CD14-positive monocyte (primary cell): Measurements from ENCODE around the gene GPC5. TPM values are rescaled to one million over a fixed set of nuclear protein-coding genes. Genes with fewer than 3 reads are reported as not detected.

Experiments used
- DNase-seq, 3 donors: peaks; one replicate each; pipeline ENCODE4 v3.0.0-alpha.2; 2011 to 2022
- H2AFZ ChIP-seq: 2 replicates; pipeline ENCODE4 v1.6.0; 2012; ENCODE audit warnings: mild to moderate bottlenecking, low read depth, low read length, inconsistent platforms; ENCODE audit not compliant: insufficient read depth, poor library complexity, severe bottlenecking
- H3K27ac ChIP-seq, 2 donors: 1 replicate in 1 of 2; 2 replicates in 1 of 2; pipeline ENCODE4 v1.5.1; 2012 to 2013; ENCODE audit warnings: low read length in 2 of 2, control low read depth in 1 of 2, inconsistent platforms in 1 of 2, low read depth in 1 of 2, mild to moderate bottlenecking in 1 of 2
- H3K27me3 ChIP-seq, 2 donors: one replicate each; pipeline versions ENCODE4 v1.6.0 to v1.6.1; 2011 to 2013; ENCODE audit warnings: low read length in 2 of 2; ENCODE audit not compliant: control insufficient read depth in 2 of 2, insufficient read depth in 2 of 2
- H3K36me3 ChIP-seq, 2 donors: replicated peaks in 1 of 2; 1 replicate in 1 of 2; 2 replicates in 1 of 2; pipeline versions ENCODE4 v1.5.1 to v1.6.1; 2012 to 2013; ENCODE audit warnings: low read length in 2 of 2, control low read depth in 1 of 2, inconsistent platforms in 1 of 2, mild to moderate bottlenecking in 1 of 2; ENCODE audit not compliant: insufficient read depth in 2 of 2, control insufficient read depth in 1 of 2
- H3K4me1 ChIP-seq, 2 donors: 1 replicate in 1 of 2; 2 replicates in 1 of 2; pipeline versions ENCODE4 v1.5.1 to v1.6.1; 2012 to 2013; ENCODE audit warnings: low read length in 2 of 2, control low read depth in 1 of 2, inconsistent platforms in 1 of 2, mild to moderate bottlenecking in 1 of 2, moderate library complexity in 1 of 2; ENCODE audit not compliant: insufficient read depth in 2 of 2, control insufficient read depth in 1 of 2
- H3K4me2 ChIP-seq: replicated peaks from 2 replicates; pipeline ENCODE3; 2012; ENCODE audit warnings: low read length, moderate library complexity, mild to moderate bottlenecking; ENCODE audit not compliant: poor library complexity, severe bottlenecking; ENCODE audit errors: extremely low read depth
- H3K4me3 ChIP-seq, 3 experiments: fragments of 200-600 bp in 1 of 3; sonication (generic) in 1 of 3; replicated peaks in 1 of 3; 1 replicate in 2 of 3; 2 replicates in 1 of 3; pipeline ENCODE4 v1.5.1; 2011 to 2013; ENCODE audit warnings: low read length in 3 of 3, mild to moderate bottlenecking in 3 of 3, control low read depth in 2 of 3, low read depth in 2 of 3, inconsistent platforms in 1 of 3, moderate library complexity in 1 of 3
- H3K79me2 ChIP-seq: 2 replicates; pipeline ENCODE4 v1.6.0; 2012; ENCODE audit warnings: mild to moderate bottlenecking, control low read depth, inconsistent platforms, low read length, moderate library complexity; ENCODE audit not compliant: insufficient read depth
- H3K9ac ChIP-seq: 2 replicates; pipeline ENCODE4 v1.6.0; 2017; ENCODE audit warnings: low read length, mild to moderate bottlenecking; ENCODE audit not compliant: insufficient read depth, poor library complexity, severe bottlenecking
- H3K9me3 ChIP-seq, 2 donors: replicated peaks in 1 of 2; 1 replicate in 1 of 2; 2 replicates in 1 of 2; pipeline versions ENCODE4 v1.5.1 to v1.6.1; 2012 to 2013; ENCODE audit warnings: low read length in 2 of 2, control low read depth in 1 of 2; ENCODE audit not compliant: control insufficient read depth in 1 of 2, insufficient read depth in 1 of 2
- H4K20me1 ChIP-seq: 2 replicates; pipeline ENCODE4 v1.6.0; 2012; ENCODE audit warnings: mild to moderate bottlenecking, low read length, control low read depth, moderate library complexity; ENCODE audit not compliant: insufficient read depth
- H3K27ac Mint-ChIP-seq, 7 donors: one replicate each; pipeline ENCODE4 v1.8.0; 2020; ENCODE audit warnings: mild to moderate bottlenecking in 7 of 7, mixed read lengths in 7 of 7, moderate library complexity in 6 of 7, inconsistent platforms in 2 of 7
- H3K27me3 Mint-ChIP-seq, 3 donors: one replicate each; pipeline ENCODE4 v1.8.0; 2021 to 2022; ENCODE audit warnings: low read depth in 3 of 3, mild to moderate bottlenecking in 3 of 3, mixed read lengths in 3 of 3, moderate library complexity in 3 of 3, inconsistent platforms in 1 of 3
- H3K36me3 Mint-ChIP-seq, 2 donors: one replicate each; pipeline ENCODE4 v1.8.0; 2020; ENCODE audit warnings: mixed read lengths in 2 of 2, inconsistent platforms in 1 of 2, mild to moderate bottlenecking in 1 of 2
- H3K4me1 Mint-ChIP-seq: one replicate; pipeline ENCODE4 v1.8.0; 2020; ENCODE audit warnings: mild to moderate bottlenecking, mixed read lengths
- H3K4me3 Mint-ChIP-seq, 2 donors: one replicate each; pipeline ENCODE4 v1.8.0; 2020; ENCODE audit warnings: mild to moderate bottlenecking in 2 of 2, mixed read lengths in 2 of 2, moderate library complexity in 1 of 2
- H3K9me3 Mint-ChIP-seq, 7 donors: one replicate each; pipeline ENCODE4 v1.8.0; 2020 to 2022; ENCODE audit warnings: mixed read lengths in 7 of 7, mild to moderate bottlenecking in 6 of 7, moderate library complexity in 6 of 7, inconsistent platforms in 2 of 7
- WGBS: methylation state at CpG from one replicate; pipeline ENCODE4 v1.1.5; 2013; ENCODE audit warnings: missing lambda C conversion rate; ENCODE audit not compliant: insufficient coverage; 5-methylcytosine and 5-hydroxymethylcytosine counted together
- intact Hi-C, 2 donors: fragments of 100-400 bp; cut with micrococcal nuclease; formaldehyde crosslinking; loops; one replicate each; pipeline versions ENCODE4 v1.15.0 to v1.15.1; 2023
- polyA plus RNA-seq, 3 donors: library from polyadenylated mRNA; depleted of rRNA in 1 of 3; unstranded in 2 of 3; stranded (reverse) in 1 of 3; fragments of 300-500 nt in 2 of 3; fragments of >200 nt in 1 of 3; fragmentation: Illumina TruSeq in 2 of 3; gene quantifications; 1 replicate in 2 of 3; 2 replicates in 1 of 3; pipeline ENCODE4 v1.2.3, GENCODE V29; 2012 to 2021
- TF ChIP-seq, protein P1 (sequence below): fragments of 200-600 bp; IDR thresholded peaks from one replicate; pipeline ENCODE4 v1.8.0; 2022; ENCODE audit warnings: antibody characterized with exemption, mild to moderate bottlenecking

The GPC5 gene
- polyA plus RNA-seq, 3 donors, result not detected

GRCh38 chr13:92224052-92224821 is 825.8 kb downstream of the GPC5 start:
- H2AFZ ChIP-seq, result no peak overlapping the region
- intact Hi-C loops, result no loop called here
- WGBS, result 86% methylated on average over 1 of the region's 5 CpGs
- Mint-ChIP-seq H3K36me3 (no peaks in the 10 kb centered on the region), H3K27me3 (no peaks in the 10 kb centered on the region), H3K4me1 (peaks cover 2% of the 10 kb centered on the region), H3K27ac (no peak overlapping the region), H3K9me3 (peaks cover 0 to 8% (median 2%) of the 10 kb centered on the region in 7 donors), H3K4me3 (no peak overlapping the region)
- no peaks in the 10 kb centered on the region for H3K27me3 ChIP-seq
- H3K4me1 ChIP-seq, result no peaks in the 10 kb centered on the region
- H3K36me3 ChIP-seq, result no peaks in the 10 kb centered on the region
- TF ChIP-seq, protein P1, sequence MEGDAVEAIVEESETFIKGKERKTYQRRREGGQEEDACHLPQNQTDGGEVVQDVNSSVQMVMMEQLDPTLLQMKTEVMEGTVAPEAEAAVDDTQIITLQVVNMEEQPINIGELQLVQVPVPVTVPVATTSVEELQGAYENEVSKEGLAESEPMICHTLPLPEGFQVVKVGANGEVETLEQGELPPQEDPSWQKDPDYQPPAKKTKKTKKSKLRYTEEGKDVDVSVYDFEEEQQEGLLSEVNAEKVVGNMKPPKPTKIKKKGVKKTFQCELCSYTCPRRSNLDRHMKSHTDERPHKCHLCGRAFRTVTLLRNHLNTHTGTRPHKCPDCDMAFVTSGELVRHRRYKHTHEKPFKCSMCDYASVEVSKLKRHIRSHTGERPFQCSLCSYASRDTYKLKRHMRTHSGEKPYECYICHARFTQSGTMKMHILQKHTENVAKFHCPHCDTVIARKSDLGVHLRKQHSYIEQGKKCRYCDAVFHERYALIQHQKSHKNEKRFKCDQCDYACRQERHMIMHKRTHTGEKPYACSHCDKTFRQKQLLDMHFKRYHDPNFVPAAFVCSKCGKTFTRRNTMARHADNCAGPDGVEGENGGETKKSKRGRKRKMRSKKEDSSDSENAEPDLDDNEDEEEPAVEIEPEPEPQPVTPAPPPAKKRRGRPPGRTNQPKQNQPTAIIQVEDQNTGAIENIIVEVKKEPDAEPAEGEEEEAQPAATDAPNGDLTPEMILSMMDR, result no peak
- no peak for DNase-seq
- H3K9me3 ChIP-seq, result peaks cover 0 to 9% of the 10 kb centered on the region in 2 donors
- H3K4me3 ChIP-seq, result no peak overlapping the region
- H3K4me2 ChIP-seq, result no peak overlapping the region
- H3K9ac ChIP-seq, result no peak overlapping the region
- no peaks in the 10 kb centered on the region for H4K20me1 ChIP-seq
- H3K79me2 ChIP-seq, result no peaks in the 10 kb centered on the region
- no peak overlapping the region for H3K27ac ChIP-seq

DNA sequence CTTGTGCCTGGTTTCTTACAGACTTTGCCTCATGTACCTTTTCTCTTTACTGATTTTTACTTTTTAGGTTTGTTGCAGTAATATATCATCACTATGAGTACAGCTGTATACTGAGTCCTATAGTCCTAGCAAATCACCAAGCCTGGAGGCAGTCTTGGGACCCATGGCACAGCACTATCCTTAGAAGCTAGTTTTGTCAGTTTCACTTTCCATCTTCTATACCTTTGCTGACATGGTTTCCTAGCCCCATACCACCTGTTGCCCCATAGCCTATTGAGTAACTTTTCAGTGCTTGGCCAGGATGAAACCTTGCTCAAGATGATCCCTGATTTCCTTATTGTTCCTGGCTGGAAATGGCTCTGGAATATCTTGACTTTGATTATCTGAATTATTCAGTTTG is 826.4 kb downstream of the GPC5 start:
- H2AFZ ChIP-seq, result no peak overlapping the region
- Mint-ChIP-seq H3K4me1 (peaks cover 2% of the 10 kb centered on the region), H3K9me3 (peaks cover 0 to 7% (median under 1%) of the 10 kb centered on the region in 7 donors), H3K27ac (no peak overlapping the region), H3K4me3 (no peak overlapping the region), H3K27me3 (no peaks in the 10 kb centered on the region), H3K36me3 (no peaks in the 10 kb centered on the region)
- no peak for DNase-seq
- peaks cover 0 to 5% of the 10 kb centered on the region in 2 donors for H3K9me3 ChIP-seq
- no peaks in the 10 kb centered on the region for H3K36me3 ChIP-seq
- H3K27me3 ChIP-seq, result no peaks in the 10 kb centered on the region
- no peaks in the 10 kb centered on the region for H3K4me1 ChIP-seq
- no peak overlapping the region for H3K27ac ChIP-seq
- no peaks in the 10 kb centered on the region for H3K79me2 ChIP-seq
- no peak overlapping the region for H3K4me3 ChIP-seq
- no peak overlapping the region for H3K9ac ChIP-seq
- intact Hi-C loops, result no loop called here
- no peaks in the 10 kb centered on the region for H4K20me1 ChIP-seq
- no peak overlapping the region for H3K4me2 ChIP-seq
- TF ChIP-seq, protein P1, result no peak
